PC-9 (cell line): Measurements from ENCODE around the gene RAPGEF1.

Source experiments
- CTCF ChIP-seq: fragments of 200-600 bp; sonication (generic); conservative IDR thresholded peaks from 2 replicates; pipeline ENCODE4 v1.6.1; 2017; ENCODE audit warnings: mixed run types, antibody characterized with exemption, mild to moderate bottlenecking, moderate library complexity
- EZH2 ChIP-seq: fragments of 200-600 bp; sonication (generic); IDR thresholded peaks from 2 replicates; pipeline ENCODE4 v1.8.0; 2017; ENCODE audit warnings: antibody characterized with exemption, low read depth

- no peak for TF ChIP-seq CTCF
- TF ChIP-seq EZH2 = no peak
These were observed 10.9 kb downstream of the RAPGEF1 start for GRCh38 chr9:131728961-131729360.
